Upper lobe of left lung (tissue), 4 donors: ENCODE measurements around the gene MRNIP.
A peak's percentile ranks its signal among the peaks of the same experiment; 100 is the strongest.

ENCODE experiments used
- EP300 ChIP-seq, 4 donors: sonication (generic); formaldehyde crosslinking; IDR thresholded peaks; one replicate each; pipeline ENCODE4 v1.5.1; 2017; ENCODE audit warnings: antibody characterized with exemption in 4 of 4, control low read depth in 2 of 4
- POLR2A ChIP-seq, 4 donors: fragments of 450-650 bp; IDR thresholded peaks; one replicate each; pipeline ENCODE4 v1.5.1; 2016 to 2017; ENCODE audit warnings: antibody characterized with exemption in 4 of 4, mild to moderate bottlenecking in 2 of 4

DNA sequence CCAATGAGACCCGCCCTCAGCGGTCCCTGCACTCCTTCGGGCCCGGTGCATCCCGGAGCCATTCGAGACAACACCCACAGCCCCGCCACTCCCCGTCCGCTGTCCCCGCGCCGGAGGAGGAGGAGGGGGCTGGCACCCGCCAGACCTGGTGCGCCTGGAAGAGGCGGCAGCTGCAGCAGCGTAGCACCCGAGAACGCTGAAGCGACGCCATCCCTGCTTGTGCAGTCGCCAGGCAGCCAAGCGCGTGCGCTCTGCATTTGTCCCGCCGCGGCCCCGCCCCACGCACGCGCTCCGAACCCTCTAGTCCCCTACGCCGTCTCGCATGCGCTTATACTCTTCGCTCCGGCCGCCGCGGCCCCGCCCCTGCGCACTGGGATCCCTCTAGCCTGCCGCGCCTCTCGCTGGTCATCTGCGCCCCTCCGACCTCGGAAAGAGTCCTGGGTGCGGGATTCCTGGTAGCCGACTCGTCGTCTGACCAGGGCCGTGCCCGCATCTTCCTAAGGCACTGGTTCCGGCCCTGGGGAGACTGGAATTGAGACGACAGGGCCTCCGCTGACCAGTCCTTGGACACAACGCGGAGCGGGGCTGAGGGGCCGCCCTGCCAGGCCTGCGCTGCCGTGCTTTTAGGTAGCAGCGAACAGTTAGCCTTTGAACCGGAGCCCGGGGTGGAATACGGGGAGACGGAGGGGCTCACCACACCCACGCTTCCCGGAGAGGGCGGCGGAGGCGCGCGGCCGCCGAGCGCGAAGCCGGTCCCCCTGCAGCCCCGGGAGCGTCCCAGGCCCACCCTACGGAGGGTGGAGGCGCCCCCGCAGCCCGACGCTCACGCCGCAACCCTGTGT, at the start of gene MRNIP:
- TF ChIP-seq EP300 (IDR thresholded peaks at IDR 0.05) (peak in 1 of 4 donors; percentile 8), POLR2A (IDR thresholded peaks at IDR 0.05) (peak in 3 of 4 donors; percentile 31 to 67 (median 62))
